ENCODE measurements around the gene SEMA6A.

Gene SEMA6A

GRCh38 chr5:116395226-116395625 is 179.4 kb downstream of the SEMA6A start:
- DNase-seq: no peak

- no peak for DNase-seq
These were observed 180.3 kb downstream of the SEMA6A start for GRCh38 chr5:116394186-116394867.
